Gastrocnemius medialis (tissue), 4 donors: ENCODE results near the gene FAM217B.

ENCODE experiments used
- CTCF ChIP-seq, 5 experiments: fragments of 450-650 bp in 3 of 5; fragments of 200-600 bp in 2 of 5; sonication (generic) in 2 of 5; IDR thresholded peaks in 4 of 5; conservative IDR thresholded peaks in 1 of 5; 1 replicate in 4 of 5; 2 replicates in 1 of 5; pipeline ENCODE4 v1.5.1; 2016 to 2019; ENCODE audit warnings: antibody characterized with exemption in 5 of 5, mild to moderate bottlenecking in 3 of 5, moderate library complexity in 3 of 5
- POLR2A ChIP-seq, 2 donors: fragments of 450-650 bp; IDR thresholded peaks; one replicate each; pipeline ENCODE4 v1.6.1; 2017; ENCODE audit warnings: antibody characterized with exemption in 2 of 2, mild to moderate bottlenecking in 2 of 2, moderate library complexity in 2 of 2

- TF ChIP-seq CTCF (IDR thresholded peaks at IDR 0.05 in 4 of 5, conservative IDR thresholded peaks at IDR 0.05 in 1 of 5), result no peak
- no peak for TF ChIP-seq POLR2A (IDR thresholded peaks at IDR 0.05)
Measured at GRCh38 chr20:59948212-59948611, 8.0 kb downstream of the FAM217B start.
